LNCAP (cell line): ENCODE measurements around the gene ZNHIT3.

Experiments used
- CTCF ChIP-seq: fragments of 450-650 bp; IDR thresholded peaks from 2 replicates; pipeline ENCODE4 v1.5.1; 2017; ENCODE audit warnings: mild to moderate bottlenecking

The ZNHIT3 gene

GRCh38 chr17:36486204-36487194 is at the start of gene ZNHIT3:
ZNHIT3 (plus strand) TSS chr17:36486681; CDS start chr17:36486700, 19 bp downstream.
- TF ChIP-seq CTCF = no peak

GRCh38 chr17:36443777-36444176 is 42.7 kb upstream of the ZNHIT3 start:
- no peak for TF ChIP-seq CTCF

GRCh38 chr17:36459045-36459444 is 27.4 kb upstream of the ZNHIT3 start:
- no peak for TF ChIP-seq CTCF

GRCh38 chr17:36459601-36460000 is 26.9 kb upstream of the ZNHIT3 start:
- no peak for TF ChIP-seq CTCF

- TF ChIP-seq CTCF = no peak
These were observed 26.1 kb upstream of the ZNHIT3 start for GRCh38 chr17:36460265-36460937.

- no peak for TF ChIP-seq CTCF
These were observed 25.0 kb upstream of the ZNHIT3 start for GRCh38 chr17:36461330-36462110.
